ENCODE data around the gene CLCN6.

- TF ChIP-seq, protein P1, sequence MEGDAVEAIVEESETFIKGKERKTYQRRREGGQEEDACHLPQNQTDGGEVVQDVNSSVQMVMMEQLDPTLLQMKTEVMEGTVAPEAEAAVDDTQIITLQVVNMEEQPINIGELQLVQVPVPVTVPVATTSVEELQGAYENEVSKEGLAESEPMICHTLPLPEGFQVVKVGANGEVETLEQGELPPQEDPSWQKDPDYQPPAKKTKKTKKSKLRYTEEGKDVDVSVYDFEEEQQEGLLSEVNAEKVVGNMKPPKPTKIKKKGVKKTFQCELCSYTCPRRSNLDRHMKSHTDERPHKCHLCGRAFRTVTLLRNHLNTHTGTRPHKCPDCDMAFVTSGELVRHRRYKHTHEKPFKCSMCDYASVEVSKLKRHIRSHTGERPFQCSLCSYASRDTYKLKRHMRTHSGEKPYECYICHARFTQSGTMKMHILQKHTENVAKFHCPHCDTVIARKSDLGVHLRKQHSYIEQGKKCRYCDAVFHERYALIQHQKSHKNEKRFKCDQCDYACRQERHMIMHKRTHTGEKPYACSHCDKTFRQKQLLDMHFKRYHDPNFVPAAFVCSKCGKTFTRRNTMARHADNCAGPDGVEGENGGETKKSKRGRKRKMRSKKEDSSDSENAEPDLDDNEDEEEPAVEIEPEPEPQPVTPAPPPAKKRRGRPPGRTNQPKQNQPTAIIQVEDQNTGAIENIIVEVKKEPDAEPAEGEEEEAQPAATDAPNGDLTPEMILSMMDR (IDR thresholded peaks at IDR 0.05) = no peak
- TF ChIP-seq MYC (IDR thresholded peaks at IDR 0.05; ENCODE audit: borderline replicate concordance, low read length) (no peak), SMC3 (IDR thresholded peaks at IDR 0.05) (no peak), BHLHE40 (IDR thresholded peaks at IDR 0.05; ENCODE audit: low read depth, low read length) (no peak)
Measured at GRCh38 chr1:11875094-11875493, 69.1 kb downstream of the CLCN6 start.

Measured in A549 (cell line).